GM18951 (cell line): ENCODE results near the gene DLD.

ENCODE experiments used
- POLR2A ChIP-seq: IDR thresholded peaks from 4 replicates; pipeline ENCODE4 v1.6.1; 2011; ENCODE audit warnings: mild to moderate bottlenecking; ENCODE audit not compliant: insufficient read length, insufficient read depth; ENCODE audit errors: extremely low read depth
- in situ Hi-C: fragments of 300-500 bp; cut with MboI; formaldehyde crosslinking; loops from one replicate; pipeline ENCODE4 v1.12.0; 2022; ENCODE audit warnings: low sequenced_read_pairs, mixed read lengths, inconsistent platforms; ENCODE audit not compliant: unreplicated experiment

Gene DLD

GRCh38 chr7:107933386-107934013, 42.5 kb downstream of the DLD start:
- in situ Hi-C loops = no loop called here
- no peak for TF ChIP-seq POLR2A

- no peak for TF ChIP-seq POLR2A
- in situ Hi-C loops = no loop called here
Observed at GRCh38 chr7:107934991-107935770, 44.2 kb downstream of the DLD start.

- no peak for TF ChIP-seq POLR2A
- in situ Hi-C loops = no loop called here
Observed at GRCh38 chr7:107936312-107936711, 45.3 kb downstream of the DLD start.

DNA sequence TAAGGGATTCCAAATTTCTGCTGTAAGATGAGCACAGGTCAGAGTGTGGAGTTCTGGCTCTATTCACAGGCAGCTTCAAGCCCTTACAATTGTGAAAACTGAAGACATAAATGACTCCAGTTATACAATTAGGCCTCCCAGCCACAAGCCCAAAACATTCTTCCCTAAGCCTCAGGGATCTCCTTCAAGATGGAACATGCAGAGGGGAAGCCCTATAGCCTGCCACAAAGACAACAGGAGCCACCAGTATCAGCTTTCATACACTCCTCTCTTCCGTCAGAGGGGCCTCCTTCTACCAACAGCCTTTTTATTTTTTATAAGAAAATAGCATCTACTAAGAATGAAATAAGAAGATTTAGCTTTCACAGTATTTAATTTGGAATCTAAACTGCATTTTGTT, 46.5 kb downstream of the DLD start:
- in situ Hi-C loops = no loop called here
- TF ChIP-seq POLR2A = no peak

DNA sequence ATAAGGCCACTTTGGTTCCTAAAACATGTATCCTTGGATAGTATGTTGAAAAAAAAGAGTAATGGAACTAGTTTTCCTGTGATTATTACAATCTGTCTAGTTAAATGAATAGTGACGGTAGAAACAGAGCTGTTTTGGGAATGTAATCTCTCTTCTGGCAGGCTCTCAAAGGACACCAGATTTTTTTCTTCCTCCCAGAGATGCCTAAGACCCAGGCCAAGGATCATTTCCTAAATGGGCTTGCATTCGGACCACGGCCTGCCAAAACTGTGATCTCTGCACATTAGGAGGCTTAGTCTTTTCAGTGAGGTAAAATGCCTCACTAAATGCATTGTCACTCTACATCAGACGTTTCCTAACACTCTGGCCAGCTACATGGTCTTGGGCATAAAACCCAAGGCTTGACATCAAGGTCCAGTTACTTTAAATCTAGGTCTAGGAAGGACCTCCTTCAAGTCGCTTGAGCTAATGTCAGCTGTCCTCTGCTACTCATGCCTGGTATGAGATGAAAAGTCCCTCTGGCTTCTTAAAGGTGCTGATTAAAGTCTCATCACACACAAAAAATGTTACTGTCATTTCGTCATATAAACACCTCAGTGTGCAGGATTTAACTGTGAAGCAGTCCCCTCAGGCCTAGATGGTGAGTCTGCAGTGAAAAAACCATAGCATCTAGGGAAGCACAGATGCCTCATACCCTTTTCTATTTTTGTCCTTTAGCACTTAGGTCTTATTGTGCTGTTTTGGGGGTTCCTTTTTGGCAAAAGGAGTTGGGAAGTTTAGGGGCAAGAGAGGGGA, 47.7 kb downstream of the DLD start:
- in situ Hi-C loops = no loop called here
- no peak for TF ChIP-seq POLR2A

DNA sequence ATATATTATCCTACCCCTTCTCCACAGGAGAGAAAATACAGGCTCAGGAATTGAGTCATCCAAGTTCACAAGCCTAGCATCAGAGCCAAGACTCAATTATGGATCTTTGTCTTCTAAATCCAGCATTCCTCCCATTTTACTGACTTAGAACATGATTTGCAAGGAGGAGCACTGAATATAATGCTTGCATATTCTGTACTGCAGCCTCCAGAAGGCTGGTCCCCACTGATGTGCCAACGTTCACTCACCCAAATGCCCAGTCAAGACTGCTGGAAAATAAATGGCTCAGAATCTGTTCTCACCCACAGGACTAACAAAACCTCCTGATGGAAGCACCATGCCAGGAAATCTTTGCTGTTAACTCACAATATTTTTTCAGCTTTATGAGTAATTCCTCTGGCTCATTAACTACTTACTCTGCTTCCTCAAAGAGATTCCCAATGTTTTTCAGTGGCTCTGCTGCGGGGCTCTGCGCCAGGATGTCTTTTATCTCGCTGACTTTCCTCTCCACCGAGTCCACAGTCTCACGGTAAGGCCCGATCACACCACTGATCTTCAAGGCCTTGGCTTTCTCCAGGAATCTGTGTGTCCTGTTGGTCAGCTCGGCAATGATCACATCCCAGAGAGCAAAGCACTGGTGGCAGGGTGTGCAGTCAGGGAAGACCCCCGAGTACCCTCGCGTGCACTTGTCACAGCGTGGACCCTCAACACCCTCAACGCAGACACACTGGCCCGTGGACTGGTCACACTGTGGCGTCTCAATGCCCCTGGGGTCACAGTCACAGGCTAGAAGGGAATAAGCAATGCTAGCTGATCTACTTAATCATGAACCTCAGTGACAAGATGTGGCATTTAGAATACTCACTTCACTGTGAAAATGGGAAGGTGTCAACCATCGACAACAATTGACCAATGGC, 48.8 kb downstream of the DLD start:
- no peak for TF ChIP-seq POLR2A
- in situ Hi-C loops = no loop called here

DNA sequence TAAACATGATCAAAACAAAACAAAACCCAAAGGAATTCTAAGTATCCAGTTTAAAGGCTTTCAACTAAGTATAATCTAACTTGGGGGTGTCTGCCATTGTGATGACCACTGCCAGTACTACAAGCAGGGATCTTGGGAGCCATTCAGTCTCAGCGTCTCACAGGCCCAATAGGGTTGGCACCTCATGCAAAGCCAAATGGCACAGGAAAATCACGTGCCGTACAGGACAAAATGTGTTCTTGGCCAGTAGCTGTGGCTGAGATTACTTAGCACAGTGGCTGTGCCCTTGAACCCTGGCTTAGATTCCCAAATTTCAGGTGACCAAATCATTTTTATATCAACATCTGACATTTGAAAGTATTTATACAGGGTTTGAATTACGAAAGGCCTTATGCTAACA, 50.0 kb downstream of the DLD start:
- in situ Hi-C loops = no loop called here

DNA sequence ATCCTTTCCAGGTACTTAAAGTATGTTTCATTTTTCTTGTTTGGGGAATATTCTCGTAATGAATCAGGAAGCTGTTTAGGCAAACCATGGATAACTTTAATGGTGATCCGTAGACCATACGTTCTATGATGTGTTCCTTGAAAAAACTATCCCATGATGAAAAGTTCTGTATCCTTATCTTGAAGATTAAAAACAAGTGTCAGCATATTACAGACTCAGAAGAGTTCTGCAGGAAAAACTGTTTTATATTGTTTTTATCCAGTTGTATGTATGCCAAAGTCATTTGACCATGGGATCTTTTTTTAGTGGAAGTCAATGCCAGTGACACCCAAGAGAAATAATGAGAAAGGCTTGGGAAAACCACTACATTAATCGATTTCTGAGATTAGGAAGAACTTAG, 52.0 kb downstream of the DLD start:
- in situ Hi-C loops = no loop called here
- TF ChIP-seq POLR2A = no peak

More for the DNA sequence above, 50.0 kb downstream of the DLD start:
- TF ChIP-seq POLR2A = no peak

DNA sequence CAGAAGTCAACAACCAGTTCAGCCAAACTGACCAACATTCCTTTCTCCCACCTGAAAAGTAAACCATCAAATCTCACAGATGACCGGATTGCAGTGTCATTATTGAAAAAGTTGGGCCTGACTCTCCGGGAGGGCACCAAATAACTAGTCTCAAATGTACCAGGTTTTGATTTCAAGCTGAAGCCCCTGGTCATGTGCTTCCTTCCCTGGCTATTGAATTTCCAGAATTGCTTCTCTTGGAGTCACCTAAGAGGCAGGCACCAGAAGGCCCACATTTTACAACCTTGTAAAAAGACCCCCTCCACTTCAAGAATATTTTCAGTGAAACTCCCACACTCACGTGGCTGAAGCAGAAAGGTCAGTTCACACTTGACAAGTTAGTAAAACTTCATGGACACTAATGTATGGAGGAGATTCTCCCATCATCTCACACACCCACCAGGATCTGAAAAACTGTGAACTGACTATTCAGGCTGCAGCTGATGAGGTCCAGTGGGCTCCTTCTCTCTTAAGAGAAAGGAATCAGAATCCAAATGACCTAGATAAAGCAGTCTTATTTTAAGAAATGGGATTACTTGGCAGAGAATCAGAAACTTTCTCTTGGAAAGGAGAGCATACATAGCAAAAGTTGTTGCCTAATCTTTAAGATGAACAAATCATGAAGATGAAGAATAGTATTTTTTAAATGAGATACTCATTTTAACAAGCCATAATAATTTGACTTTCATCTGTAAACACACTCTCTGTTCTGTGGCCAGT, 53.6 kb downstream of the DLD start:
- no peak for TF ChIP-seq POLR2A
- in situ Hi-C loops = no loop called here

GRCh38 chr7:107945332-107945731, 54.3 kb downstream of the DLD start:
- in situ Hi-C loops = no loop called here

DNA sequence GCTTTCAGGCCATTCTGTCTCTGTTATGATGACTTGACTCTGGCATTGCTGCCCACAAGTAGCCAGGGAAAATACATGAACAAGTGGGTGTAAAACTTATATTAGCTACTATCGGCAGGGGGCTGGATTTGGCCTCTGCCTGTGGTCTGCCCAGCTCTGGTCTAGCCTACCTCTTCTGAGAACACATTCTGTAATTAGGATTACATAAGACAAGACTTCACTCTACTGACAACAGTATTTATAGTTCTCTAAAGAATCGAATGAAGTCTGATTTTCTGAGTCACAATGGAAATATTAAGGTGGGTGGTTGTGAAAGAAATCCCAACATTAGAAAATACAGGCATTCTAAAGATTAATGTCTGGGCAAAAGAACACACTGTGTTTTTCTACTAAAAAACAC, 55.5 kb downstream of the DLD start:
- TF ChIP-seq POLR2A = no peak
- in situ Hi-C loops = no loop called here

More at GRCh38 chr7:107945332-107945731, 54.3 kb downstream of the DLD start:
- no peak for TF ChIP-seq POLR2A

DNA sequence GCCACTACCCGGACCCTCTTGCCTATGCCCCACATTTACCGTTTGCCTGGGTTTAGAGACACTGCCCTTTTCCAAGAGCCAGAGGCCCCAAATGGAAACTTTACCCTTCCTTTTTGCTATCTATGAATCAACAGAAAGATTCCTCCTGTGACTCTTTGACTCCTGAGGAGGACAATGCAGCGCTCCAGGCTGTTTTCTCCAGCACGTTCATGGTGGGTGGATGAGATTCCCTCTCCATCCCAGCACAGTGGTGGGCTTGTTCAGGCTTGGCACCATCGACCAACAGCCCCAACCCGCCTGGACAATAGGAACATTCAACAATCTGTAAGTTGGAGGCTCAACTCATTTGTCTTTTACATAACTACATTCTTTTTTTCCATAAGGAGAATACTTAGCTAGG, 55.9 kb downstream of the DLD start:
- no peak for TF ChIP-seq POLR2A
- in situ Hi-C loops = no loop called here
